DOHH2 (cell line): Measurements from ENCODE around the gene FAM124A.

Experiments
- EZH2phosphoT487 ChIP-seq: fragments of 200-600 bp; sonication (generic); IDR thresholded peaks from 2 replicates; pipeline ENCODE4 v1.6.1; 2017; ENCODE audit warnings: borderline replicate concordance, mild to moderate bottlenecking, antibody characterized with exemption, low read length, moderate library complexity, mixed read lengths
- TF ChIP-seq, protein P1 (sequence below): fragments of 200-600 bp; sonication (generic); IDR thresholded peaks from one replicate; pipeline ENCODE4 v1.5.1; 2014; ENCODE audit warnings: antibody characterized with exemption, mild to moderate bottlenecking, low read depth, low read length; ENCODE audit not compliant: poor library complexity, severe bottlenecking

DNA sequence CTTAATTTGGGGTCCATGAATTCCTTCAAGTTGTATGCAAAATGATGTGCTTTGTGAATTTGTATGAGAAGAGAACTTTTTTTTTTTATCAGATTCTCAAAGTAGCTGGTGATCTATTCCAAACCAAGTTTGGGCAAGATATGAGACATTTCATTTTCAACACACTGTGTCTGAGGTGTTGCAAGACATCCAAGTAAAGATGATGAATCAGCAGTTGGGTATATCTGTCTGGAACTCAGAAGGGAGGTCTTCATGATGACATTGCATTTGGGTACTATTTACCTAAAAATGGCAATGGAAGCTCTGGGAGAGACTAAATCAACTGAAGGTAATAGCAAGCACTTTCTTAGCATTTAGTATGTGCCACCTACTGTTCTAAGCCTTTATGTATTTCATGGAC lies 2.8 kb downstream of the FAM124A start:
- TF ChIP-seq, protein P1, sequence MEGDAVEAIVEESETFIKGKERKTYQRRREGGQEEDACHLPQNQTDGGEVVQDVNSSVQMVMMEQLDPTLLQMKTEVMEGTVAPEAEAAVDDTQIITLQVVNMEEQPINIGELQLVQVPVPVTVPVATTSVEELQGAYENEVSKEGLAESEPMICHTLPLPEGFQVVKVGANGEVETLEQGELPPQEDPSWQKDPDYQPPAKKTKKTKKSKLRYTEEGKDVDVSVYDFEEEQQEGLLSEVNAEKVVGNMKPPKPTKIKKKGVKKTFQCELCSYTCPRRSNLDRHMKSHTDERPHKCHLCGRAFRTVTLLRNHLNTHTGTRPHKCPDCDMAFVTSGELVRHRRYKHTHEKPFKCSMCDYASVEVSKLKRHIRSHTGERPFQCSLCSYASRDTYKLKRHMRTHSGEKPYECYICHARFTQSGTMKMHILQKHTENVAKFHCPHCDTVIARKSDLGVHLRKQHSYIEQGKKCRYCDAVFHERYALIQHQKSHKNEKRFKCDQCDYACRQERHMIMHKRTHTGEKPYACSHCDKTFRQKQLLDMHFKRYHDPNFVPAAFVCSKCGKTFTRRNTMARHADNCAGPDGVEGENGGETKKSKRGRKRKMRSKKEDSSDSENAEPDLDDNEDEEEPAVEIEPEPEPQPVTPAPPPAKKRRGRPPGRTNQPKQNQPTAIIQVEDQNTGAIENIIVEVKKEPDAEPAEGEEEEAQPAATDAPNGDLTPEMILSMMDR = no peak
- TF ChIP-seq EZH2phosphoT487 = no peak
